IPS-11a (cell line): ENCODE measurements around the gene ERN2.

Source experiments
- H3K4me3 ChIP-seq: one replicate; pipeline ENCODE4 v1.5.1; 2013; ENCODE audit warnings: low read depth, low read length, control low read depth

The ERN2 gene

DNA sequence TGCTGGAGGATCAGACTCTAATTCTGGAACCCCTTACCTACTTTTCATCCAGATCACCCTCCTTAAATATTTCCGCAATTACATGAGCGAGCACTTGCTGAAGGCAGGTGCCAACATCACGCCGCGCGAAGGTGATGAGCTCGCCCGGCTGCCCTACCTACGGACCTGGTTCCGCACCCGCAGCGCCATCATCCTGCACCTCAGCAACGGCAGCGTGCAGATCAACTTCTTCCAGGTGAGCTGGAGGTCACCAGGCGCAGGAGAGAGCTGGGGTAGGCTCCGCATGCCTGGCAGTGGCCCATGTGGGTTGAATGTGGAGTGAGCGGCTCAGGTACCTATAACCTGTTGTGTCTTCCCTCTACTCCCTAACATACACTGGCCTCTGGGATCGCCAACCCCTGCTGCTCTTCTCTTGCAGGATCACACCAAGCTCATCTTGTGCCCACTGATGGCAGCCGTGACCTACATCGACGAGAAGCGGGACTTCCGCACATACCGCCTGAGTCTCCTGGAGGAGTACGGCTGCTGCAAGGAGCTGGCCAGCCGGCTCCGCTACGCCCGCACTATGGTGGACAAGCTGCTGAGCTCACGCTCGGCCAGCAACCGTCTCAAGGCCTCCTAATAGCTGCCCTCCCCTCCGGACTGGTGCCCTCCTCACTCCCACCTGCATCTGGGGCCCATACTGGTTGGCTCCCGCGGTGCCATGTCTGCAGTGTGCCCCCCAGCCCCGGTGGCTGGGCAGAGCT, 23.4 kb downstream of the ERN2 start:
- no peak overlapping the region for H3K4me3 ChIP-seq

DNA sequence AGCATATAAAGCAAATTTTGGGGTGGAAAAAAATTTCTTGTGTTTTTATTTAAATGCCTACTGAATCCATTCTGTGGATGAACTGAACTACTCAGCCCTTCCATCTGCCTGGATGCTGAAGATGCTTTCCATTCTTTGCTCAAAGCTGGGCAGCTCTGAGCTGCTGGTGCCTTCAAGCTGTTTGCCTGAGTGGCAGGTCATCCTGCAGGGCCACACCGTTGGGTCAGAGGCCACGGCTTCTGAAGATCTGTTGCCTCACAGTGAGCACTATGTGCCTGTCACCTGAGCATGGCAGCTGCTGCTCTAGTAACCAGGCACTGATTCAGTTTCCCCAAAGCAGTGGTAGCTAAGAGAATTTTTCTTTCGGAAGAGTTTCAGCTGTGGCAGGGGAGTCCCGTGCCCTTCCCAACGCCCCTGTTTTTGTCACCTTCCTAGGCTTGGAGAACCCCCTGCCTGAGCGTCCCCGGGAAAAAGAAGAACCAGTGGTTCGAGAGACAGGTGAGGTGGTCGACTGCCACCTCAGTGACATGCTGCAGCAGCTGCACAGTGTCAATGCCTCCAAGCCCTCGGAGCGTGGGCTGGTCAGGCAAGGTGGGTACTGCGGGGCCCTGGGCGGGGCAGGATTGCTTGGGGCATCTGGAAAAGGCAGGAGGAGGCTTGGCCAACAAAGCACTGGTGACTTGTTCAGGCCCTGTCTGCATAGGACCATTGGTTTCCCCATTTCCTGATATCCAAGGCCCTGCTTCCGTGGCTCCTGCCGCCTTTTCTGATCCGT, 25.8 kb downstream of the ERN2 start:
- no peak overlapping the region for H3K4me3 ChIP-seq

DNA sequence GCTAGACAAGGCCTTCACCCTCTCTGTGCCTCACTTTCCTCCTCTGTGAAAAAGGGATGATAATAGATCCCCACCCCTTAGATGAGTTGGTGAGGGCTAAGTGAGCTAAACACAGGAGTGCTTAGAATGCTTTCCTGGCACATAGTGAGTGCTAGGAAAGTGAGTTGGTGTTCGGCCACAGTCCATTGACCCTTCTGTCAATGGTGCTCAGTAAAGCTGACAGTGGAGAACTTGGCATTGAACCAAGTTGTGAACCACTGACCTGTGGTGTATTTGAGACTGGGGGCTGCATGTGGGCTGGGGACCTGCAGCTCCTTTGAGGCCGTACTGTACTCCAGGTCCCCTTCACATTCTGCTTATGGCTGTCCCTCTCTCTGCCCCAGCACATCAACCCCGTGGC, 29.5 kb downstream of the ERN2 start:
- H3K4me3 ChIP-seq: no peak overlapping the region

DNA sequence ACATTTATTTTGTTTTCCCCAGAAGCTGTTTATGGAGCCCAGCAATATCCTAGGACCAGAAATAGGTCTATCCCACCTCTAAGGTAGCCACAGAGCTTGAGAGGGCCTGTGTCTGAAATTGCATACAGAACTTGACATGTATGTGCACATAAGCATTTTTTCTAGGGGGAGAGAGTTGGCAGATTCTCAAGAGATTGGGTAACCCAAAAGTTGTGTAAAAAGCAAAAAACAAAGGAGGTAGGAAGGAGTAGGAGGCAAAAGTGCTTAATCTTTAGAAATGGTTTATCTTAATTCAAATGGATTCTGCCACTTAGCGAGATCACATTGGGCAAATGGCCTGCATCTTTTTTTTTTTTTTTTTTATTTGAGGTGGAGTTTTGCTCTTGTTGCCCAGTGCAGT, 30.8 kb downstream of the ERN2 start:
- no peak overlapping the region for H3K4me3 ChIP-seq

DNA sequence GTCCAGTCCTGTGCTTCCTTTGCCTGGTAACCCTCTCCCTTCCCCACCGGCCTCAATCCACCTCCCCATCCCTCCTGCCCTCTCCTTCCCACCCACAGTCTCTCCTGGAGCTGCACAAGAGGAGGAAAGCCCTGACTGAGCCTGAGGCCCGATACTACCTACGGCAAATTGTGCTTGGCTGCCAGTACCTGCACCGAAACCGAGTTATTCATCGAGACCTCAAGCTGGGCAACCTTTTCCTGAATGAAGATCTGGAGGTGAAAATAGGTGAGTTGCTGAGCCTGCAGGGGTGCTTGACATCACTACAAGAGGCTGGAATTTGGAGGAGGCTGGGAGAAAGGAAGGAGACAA, 33.1 kb downstream of the ERN2 start:
- peak overlapping the region; percentile 100 for H3K4me3 ChIP-seq

DNA sequence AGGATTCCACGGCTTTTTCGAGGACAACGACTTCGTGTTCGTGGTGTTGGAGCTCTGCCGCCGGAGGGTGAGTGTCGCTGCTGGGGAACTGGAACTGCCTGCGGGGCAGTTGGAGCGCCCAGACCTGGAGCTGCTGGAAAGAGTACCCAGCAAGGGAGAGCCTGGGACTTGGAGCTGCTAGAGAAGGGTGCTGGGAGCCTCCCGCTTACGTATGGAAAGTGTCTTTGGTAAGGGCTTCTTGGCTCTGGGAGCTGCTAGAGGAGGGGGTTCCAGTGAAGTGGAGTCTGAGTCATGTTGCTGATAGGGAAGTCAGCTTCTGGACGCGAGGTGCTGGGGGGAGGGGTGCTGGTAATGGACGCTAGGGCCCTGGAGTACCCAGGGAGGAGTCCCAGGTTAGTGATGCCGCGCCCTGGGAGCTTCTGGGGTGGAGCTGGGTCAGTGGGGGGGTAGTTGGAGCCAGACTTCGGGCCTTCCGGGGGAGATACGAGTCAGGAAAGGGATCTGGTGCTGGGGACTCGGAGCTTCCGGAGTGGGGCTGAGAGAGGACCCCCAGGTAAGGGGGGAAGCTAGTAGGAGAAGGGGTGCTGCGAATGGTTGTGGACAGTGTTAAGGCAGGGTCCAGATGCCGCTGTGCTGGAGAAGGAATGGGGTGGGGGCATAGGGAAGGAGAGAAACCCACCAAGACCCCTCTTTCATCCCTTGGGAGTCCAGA, 33.6 kb downstream of the ERN2 start:
- H3K4me3 ChIP-seq: peak overlapping the region; percentile 100

DNA sequence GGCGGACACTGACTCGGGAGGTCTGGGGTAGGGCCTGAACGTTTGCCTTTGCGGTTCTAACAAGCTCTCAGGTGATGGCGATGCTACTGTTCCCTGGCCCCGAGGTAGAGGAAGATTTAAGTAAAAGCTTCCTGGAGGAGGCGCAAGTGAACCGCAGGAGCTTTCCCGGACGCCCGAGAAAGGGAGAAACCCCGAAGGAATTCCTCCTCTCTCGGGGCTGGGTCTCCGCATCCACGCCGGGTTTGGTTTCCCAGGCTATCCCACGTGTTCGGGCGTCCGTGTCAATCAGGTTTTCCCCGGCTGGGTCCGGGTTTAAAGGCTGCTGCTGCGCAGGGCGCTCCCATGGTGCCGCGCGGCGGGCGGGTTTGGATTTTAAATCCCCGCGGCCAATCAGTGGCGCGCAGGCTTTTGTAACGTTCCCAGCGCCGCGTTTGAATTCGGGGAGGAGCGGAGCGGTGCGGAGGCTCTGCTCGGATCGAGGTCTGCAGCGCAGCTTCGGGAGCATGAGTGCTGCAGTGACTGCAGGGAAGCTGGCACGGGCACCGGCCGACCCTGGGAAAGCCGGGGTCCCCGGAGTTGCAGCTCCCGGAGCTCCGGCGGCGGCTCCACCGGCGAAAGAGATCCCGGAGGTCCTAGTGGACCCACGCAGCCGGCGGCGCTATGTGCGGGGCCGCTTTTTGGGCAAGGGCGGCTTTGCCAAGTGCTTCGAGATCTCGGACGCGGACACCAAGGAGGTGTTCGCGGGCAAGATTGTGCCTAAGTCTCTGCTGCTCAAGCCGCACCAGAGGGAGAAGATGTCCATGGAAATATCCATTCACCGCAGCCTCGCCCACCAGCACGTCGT, 34.4 kb downstream of the ERN2 start, which contains the start of gene PLK1:
Gene PLK1 (plus strand): TSS at position 460 of the 844 bp plus-strand sequence. CDS start 44 bp downstream, at position 504.
- peak within 1 kb of the TSS; percentile 100 for H3K4me3 ChIP-seq

DNA sequence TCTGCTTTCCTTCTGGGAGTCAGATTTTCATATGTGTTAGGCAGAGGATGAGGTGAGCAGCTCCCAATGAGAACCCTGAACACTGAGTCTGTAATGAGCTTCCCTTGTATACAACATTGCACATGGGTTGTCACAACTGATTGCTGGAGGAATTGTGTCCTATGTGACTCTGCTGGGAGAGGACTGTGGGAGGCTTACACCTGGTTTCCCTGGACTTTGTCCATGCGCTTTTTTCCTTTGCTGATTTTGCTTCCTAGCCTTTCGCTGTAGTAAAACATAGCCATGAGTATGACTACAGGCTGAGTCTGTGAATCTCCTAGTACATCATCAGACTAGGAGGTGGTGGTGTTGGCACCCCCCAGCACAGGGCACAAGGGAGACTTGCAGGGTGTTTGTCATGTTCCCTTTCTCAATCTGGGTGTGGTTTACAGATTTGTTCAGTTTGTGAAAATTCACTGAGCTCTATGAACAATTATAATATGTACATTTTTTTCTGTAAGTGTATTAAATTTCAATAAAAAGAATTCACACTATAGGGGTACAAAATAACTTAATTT, 36.0 kb downstream of the ERN2 start:
- H3K4me3 ChIP-seq: no peak overlapping the region

DNA sequence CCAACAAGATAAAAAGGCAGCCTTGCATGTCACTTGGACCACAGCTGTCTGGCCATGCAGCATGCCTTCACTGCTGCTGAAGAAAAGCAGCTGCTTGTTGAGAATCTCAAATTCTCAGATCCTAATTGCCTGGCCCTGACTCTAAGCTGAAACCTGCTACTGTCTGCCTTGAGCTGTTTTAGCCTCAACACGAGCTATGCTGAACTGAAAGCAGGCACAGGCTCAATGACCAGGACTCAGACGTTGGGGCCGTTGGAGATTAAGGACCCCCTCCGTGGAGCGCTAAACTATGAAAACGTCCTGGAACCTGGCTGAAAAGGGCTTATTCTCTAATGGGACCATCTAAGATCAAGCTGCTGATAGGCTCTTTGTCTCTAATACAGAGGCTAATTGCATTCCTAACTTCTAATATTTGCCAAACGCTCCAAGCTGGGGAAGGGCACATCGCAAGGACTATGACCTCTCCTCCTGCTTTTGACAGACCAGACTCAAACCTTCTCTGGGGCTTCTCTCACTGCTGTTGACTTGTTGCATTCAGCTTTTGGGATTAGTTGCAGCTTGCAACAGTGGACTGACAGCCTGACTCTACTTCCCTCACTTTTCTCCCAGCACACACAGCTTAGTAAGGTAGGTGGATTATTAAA, 38.9 kb downstream of the ERN2 start:
- no peak overlapping the region for H3K4me3 ChIP-seq

DNA sequence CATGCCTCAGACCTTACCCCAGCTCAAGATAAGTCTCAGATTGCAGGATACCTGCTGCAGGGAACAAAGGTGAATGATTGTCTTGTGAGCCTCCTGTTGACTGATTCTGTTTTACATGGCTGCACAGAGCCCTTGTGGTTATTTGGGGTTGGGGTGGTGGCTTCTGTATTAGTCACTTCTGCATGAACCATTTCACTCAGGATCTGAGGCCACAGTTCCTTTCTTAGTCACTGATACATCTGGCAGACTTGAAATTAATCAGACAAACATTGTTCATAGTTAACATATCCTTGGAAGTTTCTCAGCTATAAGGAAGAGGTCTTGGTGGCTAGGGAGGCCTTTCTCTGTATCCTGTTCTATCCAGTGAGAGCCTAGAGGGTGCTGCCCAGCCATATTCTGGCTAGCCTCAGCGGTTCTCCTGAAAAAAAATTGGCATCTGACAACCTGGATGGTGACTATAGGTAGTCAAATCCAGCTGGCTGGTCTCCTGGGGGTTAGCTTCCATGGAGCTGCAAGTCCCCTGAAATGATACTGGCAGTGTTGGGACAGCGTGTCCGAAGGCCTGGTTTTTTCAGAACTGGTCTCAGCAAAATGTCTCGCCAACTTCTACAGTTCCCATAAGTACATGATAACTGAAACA, 42.8 kb downstream of the ERN2 start:
- H3K4me3 ChIP-seq: no peak overlapping the region

DNA sequence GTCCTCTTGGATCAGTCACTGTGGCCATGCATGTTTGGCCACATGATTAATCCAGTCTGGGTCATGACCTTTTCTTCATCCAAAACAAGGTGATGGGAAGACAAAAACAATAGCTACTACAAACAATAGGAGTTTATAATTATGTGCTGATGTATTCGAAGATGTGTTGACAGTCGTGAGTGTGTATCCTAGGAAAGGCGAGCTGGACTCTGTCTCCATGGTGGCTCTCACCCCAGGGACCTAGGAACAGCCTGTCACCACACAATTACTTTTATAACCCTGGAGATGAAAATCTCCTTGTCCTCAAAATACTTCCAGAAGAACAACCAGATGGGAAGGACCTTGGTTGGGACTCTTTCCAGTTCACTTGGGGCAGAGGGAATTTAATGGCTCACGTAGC, 44.1 kb downstream of the ERN2 start:
- H3K4me3 ChIP-seq: no peak overlapping the region

DNA sequence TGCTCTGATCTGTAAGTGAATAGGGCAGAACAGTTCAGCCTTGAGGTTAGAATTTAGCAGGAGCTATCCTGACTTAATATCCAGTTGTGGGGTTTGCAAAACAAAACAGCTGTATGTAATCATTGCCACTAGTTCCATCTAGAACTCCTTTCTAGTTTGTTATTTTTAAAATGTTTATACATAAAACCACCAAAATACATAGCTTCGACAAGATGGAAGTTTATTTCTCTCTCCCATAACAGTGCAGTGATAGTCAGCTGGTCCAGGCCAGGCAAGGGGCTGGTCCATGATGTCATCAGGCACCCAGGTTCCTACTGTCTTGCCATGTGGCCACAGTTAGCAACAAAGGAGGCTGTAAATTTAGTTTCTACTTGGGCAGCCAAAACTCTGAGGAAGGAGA, 44.8 kb downstream of the ERN2 start:
- H3K4me3 ChIP-seq: no peak overlapping the region

DNA sequence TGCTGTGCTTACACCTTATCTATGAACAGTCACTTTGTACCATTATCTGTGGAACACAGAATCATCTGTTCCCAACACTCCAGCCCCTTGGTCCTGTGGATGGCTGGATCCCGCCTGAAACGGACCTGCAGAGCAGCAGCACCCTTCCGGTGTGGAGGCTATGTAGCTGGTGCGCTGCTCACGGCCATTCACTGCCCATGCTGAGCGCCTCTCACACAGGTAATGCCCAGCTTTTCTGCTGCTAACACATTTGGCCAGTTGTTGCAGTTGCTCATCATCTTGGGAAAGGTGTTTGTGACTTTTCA, 45.7 kb downstream of the ERN2 start:
- no peak overlapping the region for H3K4me3 ChIP-seq

DNA sequence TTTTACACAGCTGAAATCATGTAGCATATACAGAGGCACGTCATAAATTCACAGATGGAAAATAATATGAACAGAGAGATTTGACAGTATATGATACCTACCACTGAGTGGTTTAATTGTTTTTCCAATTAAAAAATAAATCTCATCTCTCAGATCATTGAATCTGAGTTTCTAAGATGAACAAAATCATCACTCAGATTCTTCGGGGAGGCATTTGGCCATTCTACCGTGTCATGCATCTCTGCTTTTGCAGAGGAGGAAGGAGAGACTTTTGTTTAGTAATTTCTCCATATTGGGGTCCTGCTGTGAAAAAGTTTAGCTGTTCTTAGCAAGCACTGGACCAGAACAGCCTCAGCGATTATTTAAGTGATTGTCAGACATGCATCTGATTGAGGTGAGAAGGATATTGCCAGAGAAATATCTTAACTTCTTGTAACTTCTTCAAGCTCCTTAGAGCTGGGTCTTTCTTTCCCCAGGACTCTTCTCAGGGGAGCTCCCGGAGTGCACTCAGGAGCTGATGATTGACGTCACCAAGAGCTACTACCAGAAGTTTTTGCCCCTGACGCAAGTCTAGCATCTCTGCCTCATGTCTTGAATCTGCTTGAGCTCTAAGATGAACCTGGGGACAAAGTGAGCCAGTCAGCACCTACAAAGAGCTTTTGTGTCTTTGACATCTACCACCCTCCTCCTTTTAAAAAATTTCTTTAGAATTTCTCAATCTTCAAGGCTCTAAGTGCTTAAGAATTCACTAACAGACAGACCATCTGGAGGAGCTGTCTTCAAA, 46.3 kb downstream of the ERN2 start:
- H3K4me3 ChIP-seq: no peak overlapping the region

DNA sequence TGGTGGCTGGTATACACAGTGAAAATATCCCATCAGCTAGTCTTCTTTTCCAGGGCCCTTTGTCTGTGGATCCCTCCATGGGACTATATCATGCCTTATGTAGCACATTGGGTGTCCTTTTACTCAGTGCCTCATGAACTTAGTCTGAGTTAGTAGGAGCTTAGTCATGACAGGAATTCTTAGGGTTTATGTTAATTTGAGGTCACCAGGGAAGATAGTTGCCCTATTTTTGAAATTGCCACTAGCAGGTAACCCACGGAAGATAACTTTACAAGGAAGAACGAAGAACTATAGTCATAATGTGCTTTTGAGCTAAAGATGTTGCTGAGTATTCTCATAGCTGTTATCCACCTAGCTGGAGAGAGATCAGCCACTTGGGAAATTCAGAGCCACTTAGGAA, 49.1 kb downstream of the ERN2 start:
- H3K4me3 ChIP-seq: no peak overlapping the region

DNA sequence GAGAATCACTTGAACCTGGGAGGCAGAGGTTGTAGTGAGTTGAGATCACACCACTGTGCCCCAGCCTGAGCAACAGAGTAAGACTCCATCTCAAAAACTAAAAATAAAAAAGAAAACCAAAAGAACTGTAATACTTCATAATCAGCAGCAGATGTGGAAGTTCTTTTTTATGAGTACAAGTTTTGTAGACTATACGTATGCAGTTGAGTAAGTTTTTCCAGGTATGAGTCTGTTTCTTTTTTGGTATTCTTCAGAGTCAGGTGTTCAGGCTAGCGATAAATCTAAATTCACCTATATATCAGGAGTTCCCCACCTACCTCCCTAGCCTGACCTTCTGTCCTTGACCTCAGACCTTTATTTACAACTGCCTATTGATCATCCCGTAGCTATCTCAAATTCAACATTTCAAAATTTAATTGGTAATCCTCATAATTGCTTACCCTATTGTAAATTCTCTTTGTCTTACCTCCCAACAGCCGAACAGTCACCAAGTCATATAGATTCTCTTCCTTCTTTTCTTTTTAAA, 61.0 kb downstream of the ERN2 start:
- no peak overlapping the region for H3K4me3 ChIP-seq

DNA sequence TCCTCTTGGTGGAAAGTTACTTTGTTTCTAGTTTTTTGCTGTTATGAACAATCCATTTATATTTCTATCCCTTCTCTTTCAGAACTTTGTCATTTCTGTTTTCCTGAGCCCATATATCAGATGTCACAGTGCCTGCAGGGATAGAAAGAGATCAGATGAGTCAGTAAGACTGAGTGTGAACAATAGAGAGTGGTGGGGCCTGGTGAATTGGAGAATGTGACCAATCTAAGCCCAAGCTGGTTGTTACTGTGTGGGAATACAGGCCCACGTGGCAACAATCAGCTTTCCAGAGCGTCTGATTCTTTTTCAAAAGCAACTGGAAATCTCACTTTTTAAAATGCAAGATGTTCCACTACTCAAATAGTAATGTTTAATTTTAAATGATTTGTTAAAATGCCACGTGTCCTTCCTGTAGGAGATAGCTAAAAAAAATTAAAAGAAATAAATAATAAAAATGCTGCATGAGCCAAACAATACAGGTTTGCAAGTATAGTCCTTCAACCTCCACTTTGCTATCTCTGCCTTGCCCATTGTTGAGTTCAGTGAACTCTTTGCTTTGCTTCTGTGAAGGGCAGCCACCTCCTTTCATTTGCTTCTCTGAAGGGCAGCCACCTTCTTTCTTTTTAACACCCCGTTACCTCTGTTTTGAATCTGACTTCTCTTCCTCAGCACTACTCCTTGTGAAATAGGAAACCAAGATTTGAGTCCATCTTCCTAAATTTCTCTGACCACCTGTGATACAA, 62.2 kb downstream of the ERN2 start:
- no peak overlapping the region for H3K4me3 ChIP-seq

DNA sequence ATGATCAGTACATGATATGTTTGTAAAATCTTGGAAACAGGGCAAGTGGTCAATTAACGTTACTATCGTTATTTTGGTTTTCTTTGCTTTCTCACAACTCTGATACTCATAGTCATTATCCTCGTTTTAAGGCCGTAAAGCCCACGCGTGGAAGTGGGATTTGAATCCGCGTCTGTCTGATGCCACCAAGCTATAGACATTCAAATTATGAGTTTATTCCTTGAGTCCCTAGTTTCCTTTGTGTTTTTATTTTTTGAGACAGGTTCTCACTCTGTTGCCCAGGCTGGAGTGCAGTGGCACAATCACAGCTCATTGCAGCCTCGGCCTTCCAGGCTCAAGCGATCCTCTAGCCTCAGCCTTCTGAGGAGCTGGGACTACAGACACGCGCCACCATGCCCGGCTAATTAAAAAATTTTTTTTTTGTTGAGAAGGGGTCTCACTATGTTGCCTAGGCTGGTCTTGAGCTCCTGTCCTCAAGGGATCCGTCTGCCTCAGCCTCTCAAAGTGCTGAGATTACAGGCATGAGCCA, 70.7 kb downstream of the ERN2 start:
- H3K4me3 ChIP-seq: peak overlapping the region; percentile 99
